Stimulated activated effector memory CD8-positive, alpha-beta T cell treated with anti-CD3 and anti-CD28 coated beads, Interleukin-12 subunit alpha, Interleukin-12 subunit beta, amount 100 ng/mL, for 72 hours (primary cell): ENCODE data around the gene SMCHD1.
"Not testable (repeated sequence)": the region's sequence is repeated elsewhere in the genome, so short reads cannot be mapped to it uniquely, and the experiment has no call there.

Source experiments
- ATAC-seq: fragments of 150-1000 bp; cut with Tn5 transposase; 2 replicates; pipeline ENCODE4 v1.10.0; 2021
- DNase-seq, 2 donors: peaks; one replicate each; pipeline ENCODE4 v3.0.0; 2021 to 2022; ENCODE audit warnings: low spot score in 2 of 2
- H3K27ac Mint-ChIP-seq: one replicate; pipeline ENCODE4 v1.8.0; 2022; ENCODE audit warnings: mild to moderate bottlenecking, mixed read lengths
- H3K36me3 Mint-ChIP-seq: one replicate; pipeline ENCODE4 v1.8.0; 2022; ENCODE audit warnings: mild to moderate bottlenecking, mixed read lengths
- H3K4me1 Mint-ChIP-seq: one replicate; pipeline ENCODE4 v1.8.0; 2022; ENCODE audit warnings: mixed read lengths
- H3K4me3 Mint-ChIP-seq: one replicate; pipeline ENCODE4 v1.8.0; 2022; ENCODE audit warnings: mild to moderate bottlenecking, mixed read lengths
- H3K9me3 Mint-ChIP-seq: one replicate; pipeline ENCODE4 v1.8.0; 2022; ENCODE audit warnings: mixed read lengths

SMCHD1 gene

GRCh38 chr18:2840521-2840920, 185.0 kb downstream of the SMCHD1 start:
- Mint-ChIP-seq H3K27ac (no peak overlapping the region), H3K9me3 (peaks cover 13% of the 10 kb centered on the region), H3K4me1 (no peaks in the 10 kb centered on the region), H3K36me3 (no peaks in the 10 kb centered on the region), H3K4me3 (no peak overlapping the region)
- DNase-seq (no peak), ATAC-seq (no peak)

- no peak for DNase-seq
- Mint-ChIP-seq H3K36me3 (no peaks in the 10 kb centered on the region), H3K27ac (no peak overlapping the region), H3K9me3 (peaks cover 4% of the 10 kb centered on the region), H3K4me1 (peaks cover 19% of the 10 kb centered on the region), H3K4me3 (no peak overlapping the region)
- no peak for ATAC-seq
Observed at GRCh38 chr18:2843146-2843545, 187.6 kb downstream of the SMCHD1 start.

- DNase-seq (no peak), ATAC-seq (no peak)
- no peak overlapping the region for H3K27ac Mint-ChIP-seq
- no peak overlapping the region for H3K4me3 Mint-ChIP-seq
- no peaks in the 10 kb centered on the region for H3K9me3 Mint-ChIP-seq
- H3K4me1 Mint-ChIP-seq: peaks cover 26% of the 10 kb centered on the region
- H3K36me3 Mint-ChIP-seq: no peaks in the 10 kb centered on the region
Observed at GRCh38 chr18:2845172-2845571, 189.6 kb downstream of the SMCHD1 start.

- DNase-seq: peak; percentile 11 to 60
- H3K27ac Mint-ChIP-seq: no peak within 1 kb of the TSS
- no peaks in the 10 kb centered on the region for H3K9me3 Mint-ChIP-seq
- H3K4me1 Mint-ChIP-seq: peaks cover 33% of the 10 kb centered on the region
- H3K36me3 Mint-ChIP-seq: no peaks in the 10 kb centered on the region
- peak within 1 kb of the TSS; percentile 75 for H3K4me3 Mint-ChIP-seq
- ATAC-seq: peak; percentile 52
Observed at GRCh38 chr18:2846636-2847316, 191.2 kb downstream of the SMCHD1 start, which contains the start of gene EMILIN2. TSS of gene EMILIN2 (plus strand) at chr18:2847006. CDS start at chr18:2847189, 183 bp downstream.

DNA sequence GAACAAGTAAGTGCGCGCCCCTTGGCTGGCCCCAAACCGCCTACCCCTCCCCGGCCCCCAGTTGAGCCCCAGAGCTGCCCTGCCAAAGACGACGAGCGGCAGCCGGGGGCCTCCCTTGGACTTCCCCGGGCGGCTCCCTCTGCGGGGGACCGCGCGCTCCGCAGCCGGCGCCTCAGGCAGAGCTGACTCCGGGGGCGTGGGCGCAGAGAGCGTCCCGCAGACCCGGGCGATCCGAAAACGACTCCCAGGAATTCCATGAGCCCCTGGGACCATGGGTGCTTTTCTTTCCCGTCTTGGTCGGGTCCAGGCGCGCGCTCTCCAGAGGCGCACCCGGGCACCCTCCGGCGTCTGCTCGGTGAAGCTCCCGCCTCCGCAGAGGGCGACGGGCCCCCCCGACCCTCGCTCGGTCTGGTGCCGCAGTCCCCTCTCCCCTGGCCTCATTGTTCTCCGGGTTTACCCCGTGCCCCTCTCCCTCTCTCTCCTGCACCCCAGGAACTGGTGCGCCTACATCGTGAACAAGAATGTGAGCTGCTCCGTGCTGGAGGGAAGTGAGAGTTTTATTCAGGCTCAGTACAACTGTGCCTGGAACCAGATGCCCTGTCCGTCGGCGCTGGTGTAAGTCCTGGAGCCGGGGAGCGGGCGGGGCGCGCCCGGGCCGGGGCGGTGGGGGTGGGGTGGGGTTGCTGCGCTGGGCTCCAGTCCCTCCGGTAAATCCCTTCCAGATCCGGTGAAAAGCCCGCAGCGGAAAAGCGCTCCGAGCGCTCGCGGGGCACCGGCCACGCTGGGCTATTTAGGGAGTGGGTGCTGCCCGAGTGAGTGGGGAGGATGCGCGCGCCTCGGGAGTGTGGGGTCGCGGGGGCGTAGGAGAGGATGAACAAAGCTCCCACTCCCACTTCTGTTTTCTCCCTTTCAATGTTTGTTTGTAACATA, 192.1 kb downstream of the SMCHD1 start:
- peak overlapping the region; percentile 75 for H3K4me3 Mint-ChIP-seq
- no peaks in the 10 kb centered on the region for H3K9me3 Mint-ChIP-seq
- H3K27ac Mint-ChIP-seq: no peak overlapping the region
- no peaks in the 10 kb centered on the region for H3K36me3 Mint-ChIP-seq
- DNase-seq (peak; percentile 7 to 55), ATAC-seq (peak; percentile 69)
- peaks cover 33% of the 10 kb centered on the region for H3K4me1 Mint-ChIP-seq

- ATAC-seq (no peak), DNase-seq (no peak)
- H3K4me3 Mint-ChIP-seq: peak overlapping the region; percentile 75
- H3K4me1 Mint-ChIP-seq: peaks cover 33% of the 10 kb centered on the region
- H3K9me3 Mint-ChIP-seq: no peaks in the 10 kb centered on the region
- H3K27ac Mint-ChIP-seq: no peak overlapping the region
- H3K36me3 Mint-ChIP-seq: no peaks in the 10 kb centered on the region
Observed at GRCh38 chr18:2848247-2849246, 193.0 kb downstream of the SMCHD1 start.

DNA sequence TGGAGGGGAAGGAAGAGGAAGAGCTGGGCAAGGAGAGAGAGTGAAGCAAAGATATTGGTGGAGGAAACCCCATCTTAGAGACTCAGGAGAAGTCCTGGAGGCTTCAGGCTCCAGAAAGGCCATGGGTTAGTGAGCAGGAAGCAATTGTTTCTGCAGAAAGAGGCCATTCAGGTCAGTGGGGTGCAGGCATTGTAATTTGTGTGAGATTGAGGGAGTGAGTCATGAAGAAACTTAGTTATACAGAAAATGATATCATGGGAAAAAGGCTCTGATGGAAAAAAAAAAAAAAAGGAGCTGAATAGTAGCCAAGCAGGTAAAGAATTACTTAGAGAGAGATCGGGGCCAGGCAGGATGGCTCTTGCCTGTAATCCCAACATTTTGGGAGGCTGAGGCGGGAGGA, 195.3 kb downstream of the SMCHD1 start:
- H3K27ac Mint-ChIP-seq: no peak overlapping the region
- H3K36me3 Mint-ChIP-seq: no peaks in the 10 kb centered on the region
- H3K9me3 Mint-ChIP-seq: no peaks in the 10 kb centered on the region
- H3K4me3 Mint-ChIP-seq: no peak overlapping the region
- ATAC-seq (no peak), DNase-seq (no peak)
- H3K4me1 Mint-ChIP-seq: peaks cover 32% of the 10 kb centered on the region

DNA sequence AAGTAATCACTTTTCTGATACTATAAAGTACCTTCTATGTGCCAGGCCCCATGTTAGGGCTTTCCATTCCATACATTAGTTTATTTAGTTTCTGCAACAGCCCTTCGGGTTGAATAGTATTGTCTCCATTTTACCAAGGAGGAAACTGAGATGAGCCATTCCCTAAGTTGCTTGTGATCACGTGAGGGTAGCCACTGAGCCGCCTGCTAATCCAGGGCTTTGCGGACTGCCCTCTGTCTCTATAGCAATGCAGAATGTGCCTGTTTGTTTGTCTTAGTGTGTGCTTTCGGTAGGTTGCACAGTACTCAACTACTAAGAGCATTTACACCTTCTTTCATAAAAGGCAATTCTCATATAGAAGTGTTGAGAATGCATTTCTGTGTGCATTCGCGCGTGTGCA, 196.2 kb downstream of the SMCHD1 start:
- DNase-seq (no peak), ATAC-seq (no peak)
- H3K9me3 Mint-ChIP-seq: no peaks in the 10 kb centered on the region
- no peak overlapping the region for H3K27ac Mint-ChIP-seq
- no peaks in the 10 kb centered on the region for H3K36me3 Mint-ChIP-seq
- H3K4me1 Mint-ChIP-seq: peaks cover 22% of the 10 kb centered on the region
- no peak overlapping the region for H3K4me3 Mint-ChIP-seq

DNA sequence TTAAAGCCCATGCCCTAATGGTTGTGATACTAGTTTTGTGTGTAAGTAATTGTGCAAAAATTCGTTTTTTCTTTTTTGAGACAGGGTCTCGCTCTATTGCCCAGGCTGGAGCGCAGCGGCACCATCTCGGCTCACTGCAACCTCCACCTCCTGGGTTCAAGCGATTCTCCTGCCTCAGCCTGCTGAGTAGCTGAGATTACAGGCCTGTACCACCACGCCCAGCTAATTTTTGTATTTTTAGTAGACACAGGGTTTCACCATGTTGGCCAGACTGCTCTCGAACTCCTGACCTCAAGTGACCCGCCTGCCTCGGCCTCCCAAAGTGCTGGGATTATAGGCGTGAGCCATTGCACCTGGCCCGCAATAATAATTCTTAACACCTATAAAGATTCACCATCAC, 196.9 kb downstream of the SMCHD1 start:
- not testable (repeated sequence) for H3K36me3 Mint-ChIP-seq, H3K27ac Mint-ChIP-seq, DNase-seq, H3K9me3 Mint-ChIP-seq, ATAC-seq, H3K4me3 Mint-ChIP-seq
- H3K4me1 Mint-ChIP-seq: peaks cover 21% of the 10 kb centered on the region

DNA sequence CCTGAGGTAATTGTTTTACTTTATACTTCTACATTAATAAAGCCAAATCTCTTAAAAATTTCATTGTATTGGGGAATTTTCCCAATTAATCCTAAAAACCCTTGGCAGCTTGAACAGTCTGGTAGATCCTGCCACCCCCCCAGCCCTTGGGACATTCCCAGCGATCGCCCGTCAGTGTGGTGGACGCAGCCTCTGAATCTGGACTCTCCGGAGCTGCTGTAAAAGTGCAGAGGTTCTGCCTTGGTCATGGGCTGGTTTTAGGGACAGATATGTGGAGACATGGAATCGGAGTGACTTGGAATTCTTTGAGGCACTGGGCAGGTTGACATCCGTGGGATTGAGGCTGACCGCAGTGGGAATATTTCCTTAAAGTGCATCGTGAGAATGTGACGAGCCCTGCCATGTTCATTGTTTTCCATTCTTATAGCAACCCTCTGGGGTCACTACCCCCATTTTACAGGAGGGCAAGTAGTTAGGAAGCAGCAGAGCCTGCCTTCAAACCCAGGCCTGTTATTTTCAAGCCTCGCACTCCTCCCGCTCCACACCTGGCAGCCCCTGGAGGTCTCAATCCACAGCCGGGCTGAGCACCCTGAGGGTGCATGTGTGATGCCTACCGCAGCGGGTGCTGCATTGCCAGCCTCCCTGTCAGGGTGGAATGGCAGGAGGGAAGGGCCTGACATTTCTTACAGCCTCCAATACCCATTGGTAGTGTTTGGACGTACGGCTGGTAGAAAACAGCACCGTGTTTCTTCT, 197.8 kb downstream of the SMCHD1 start:
- no peak for ATAC-seq
- no peaks in the 10 kb centered on the region for H3K36me3 Mint-ChIP-seq

DNA sequence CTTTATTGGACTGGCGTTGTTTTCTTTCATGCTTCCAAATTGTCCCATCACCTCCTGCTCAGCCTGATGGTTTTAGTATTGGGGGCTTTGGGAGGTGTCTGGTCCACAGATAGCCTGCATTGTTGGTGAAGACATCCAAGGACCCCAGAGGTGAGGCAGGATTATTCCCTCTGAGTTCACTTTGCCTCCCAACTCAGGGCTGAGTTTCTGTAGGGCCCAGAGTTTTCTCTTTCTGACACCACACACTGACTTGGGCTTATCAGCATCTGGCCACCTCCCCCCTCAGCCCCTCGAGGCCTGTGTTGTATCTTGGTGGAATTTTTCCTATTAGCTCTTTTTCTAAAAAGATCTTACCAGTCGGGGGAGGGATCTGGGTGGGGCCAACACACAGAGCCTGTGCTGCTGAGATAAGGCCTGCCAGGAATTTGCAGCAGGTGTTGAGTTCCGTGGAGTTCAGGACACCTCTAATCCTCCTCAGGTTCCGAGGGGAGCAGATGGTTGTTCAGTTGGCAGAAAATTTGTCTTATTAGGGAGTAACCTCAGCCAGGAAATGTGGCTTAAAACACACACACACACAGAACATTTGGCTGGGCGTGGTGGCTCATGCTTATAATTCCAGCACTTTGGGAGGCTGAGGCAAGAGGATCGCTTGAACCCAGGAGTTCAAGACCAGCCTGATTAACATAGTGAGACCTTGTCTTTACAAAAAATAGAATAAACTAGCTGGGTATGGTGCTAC, 198.6 kb downstream of the SMCHD1 start:
- no peaks in the 10 kb centered on the region for H3K36me3 Mint-ChIP-seq
- DNase-seq: no peak
- H3K27ac Mint-ChIP-seq: no peak overlapping the region
- no peak overlapping the region for H3K4me3 Mint-ChIP-seq
- no peaks in the 10 kb centered on the region for H3K9me3 Mint-ChIP-seq
- peaks cover 7% of the 10 kb centered on the region for H3K4me1 Mint-ChIP-seq
- ATAC-seq: no peak

More for the DNA sequence above, 197.8 kb downstream of the SMCHD1 start:
- Mint-ChIP-seq H3K4me1 (peaks cover 12% of the 10 kb centered on the region), H3K4me3 (no peak overlapping the region), H3K9me3 (no peaks in the 10 kb centered on the region), H3K27ac (no peak overlapping the region)
- no peak for DNase-seq
